Body of pancreas (tissue), 4 donors: ENCODE measurements around the gene LRRC73.

Experiments
- CTCF ChIP-seq, 7 experiments: fragments of 450-650 bp in 4 of 7; fragments of 200-600 bp in 3 of 7; sonication (generic) in 3 of 7; IDR thresholded peaks; one replicate each; pipeline ENCODE4 v1.5.1; 2016 to 2019; ENCODE audit warnings: antibody characterized with exemption in 7 of 7
- POLR2A ChIP-seq, 3 donors: fragments of 450-650 bp; IDR thresholded peaks; one replicate each; pipeline ENCODE4 v1.6.1; 2016; ENCODE audit warnings: antibody characterized with exemption in 3 of 3, mild to moderate bottlenecking in 2 of 3

- TF ChIP-seq CTCF (IDR thresholded peaks at IDR 0.05) (no peak), POLR2A (IDR thresholded peaks at IDR 0.05) (no peak)
These were observed 49.2 kb upstream of the LRRC73 start for GRCh38 chr6:43559328-43559727.
